GM21786 (cell line): Measurements from ENCODE around the gene BRINP1.

ENCODE experiments used
- ATAC-seq: cut with Tn5 transposase; IDR thresholded peaks from one replicate; pipeline ENCODE4 v1.9.1; 2021; ENCODE audit not compliant: unreplicated experiment

BRINP1 gene

GRCh38 chr9:119343059-119343990 is 25.9 kb downstream of the BRINP1 start:
- no peak for ATAC-seq

DNA sequence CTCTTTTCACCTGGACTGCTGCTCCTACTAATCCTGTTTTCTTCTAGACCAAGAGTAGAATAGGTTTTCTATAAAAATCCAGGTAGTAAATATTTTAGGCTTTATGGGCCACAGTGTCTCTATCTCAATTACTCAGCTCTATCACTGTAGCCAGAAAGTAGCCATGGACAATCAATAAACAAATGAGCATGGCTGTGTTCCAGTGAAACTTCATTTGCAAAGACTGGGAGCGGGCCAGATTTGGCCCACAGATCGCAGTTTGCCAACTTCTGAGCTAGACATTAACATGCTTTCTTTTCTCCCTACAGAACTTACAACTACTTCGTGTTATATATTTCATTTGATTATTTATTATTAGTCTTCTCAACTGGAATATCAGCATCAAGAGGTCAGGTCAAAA is 30.2 kb downstream of the BRINP1 start:
- no peak for ATAC-seq

GRCh38 chr9:119337573-119337972 is 31.7 kb downstream of the BRINP1 start:
- ATAC-seq = no peak

GRCh38 chr9:119334745-119335144 is 34.5 kb downstream of the BRINP1 start:
- no peak for ATAC-seq

DNA sequence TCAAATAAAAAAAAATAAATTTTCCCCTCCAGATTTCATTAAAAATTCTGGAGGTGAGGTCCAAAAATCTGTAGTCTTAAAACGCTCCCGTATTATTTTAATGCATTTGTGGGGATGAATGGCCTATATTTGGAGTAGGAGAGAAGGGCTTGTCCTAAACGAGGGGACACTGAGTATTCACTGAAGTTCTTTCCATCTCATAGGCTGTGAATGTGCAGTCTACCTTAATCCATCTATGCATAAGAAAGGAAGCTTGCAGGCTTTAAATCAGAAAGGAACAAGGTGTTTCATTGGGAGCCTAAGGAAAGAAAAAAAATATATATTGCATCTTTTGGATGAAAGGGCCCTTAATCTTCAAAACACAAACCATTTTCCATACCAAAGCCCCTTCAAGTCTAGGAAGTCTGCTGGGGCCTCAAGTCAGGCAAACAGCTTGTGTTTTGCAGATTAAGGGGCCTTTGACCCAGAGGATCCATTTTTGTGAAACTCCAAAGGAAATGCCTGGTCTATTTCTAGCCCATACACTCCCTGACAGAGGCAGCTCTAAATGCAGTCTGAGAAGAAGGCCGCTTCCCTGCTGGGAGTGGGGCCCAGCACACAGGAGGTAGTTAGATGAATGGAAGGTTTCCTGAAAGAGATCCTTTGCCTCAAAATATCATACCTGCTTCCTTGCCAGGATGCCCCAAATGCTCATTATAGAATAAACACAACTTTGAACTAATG is 35.6 kb downstream of the BRINP1 start:
- ATAC-seq = no peak

GRCh38 chr9:119332522-119332921 is 36.7 kb downstream of the BRINP1 start:
- no peak for ATAC-seq

DNA sequence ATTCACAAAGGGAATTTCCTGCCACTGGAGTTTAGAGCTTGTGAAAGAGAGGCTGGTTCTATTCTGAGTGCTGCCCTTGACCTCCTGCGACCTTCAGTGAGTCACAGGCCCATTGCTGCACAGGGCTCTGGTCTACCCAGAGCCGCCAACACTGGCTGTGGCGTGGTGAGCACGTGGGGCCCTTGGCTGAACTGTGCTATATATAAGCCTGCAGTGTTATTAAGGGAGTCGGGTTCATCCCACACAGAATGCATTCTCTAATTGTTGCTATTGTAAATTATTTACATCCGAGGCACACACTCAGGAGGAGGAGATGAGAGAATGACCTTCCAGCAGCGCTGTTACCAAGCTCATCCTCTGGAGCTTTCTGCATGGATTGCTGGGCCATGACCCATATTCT is 47.1 kb downstream of the BRINP1 start:
- ATAC-seq = no peak

- no peak for ATAC-seq
Observed at GRCh38 chr9:119318371-119318770, 50.9 kb downstream of the BRINP1 start.

GRCh38 chr9:119313846-119314245 is 55.4 kb downstream of the BRINP1 start:
- ATAC-seq = no peak

GRCh38 chr9:119310741-119311140 is 58.5 kb downstream of the BRINP1 start:
- no peak for ATAC-seq

DNA sequence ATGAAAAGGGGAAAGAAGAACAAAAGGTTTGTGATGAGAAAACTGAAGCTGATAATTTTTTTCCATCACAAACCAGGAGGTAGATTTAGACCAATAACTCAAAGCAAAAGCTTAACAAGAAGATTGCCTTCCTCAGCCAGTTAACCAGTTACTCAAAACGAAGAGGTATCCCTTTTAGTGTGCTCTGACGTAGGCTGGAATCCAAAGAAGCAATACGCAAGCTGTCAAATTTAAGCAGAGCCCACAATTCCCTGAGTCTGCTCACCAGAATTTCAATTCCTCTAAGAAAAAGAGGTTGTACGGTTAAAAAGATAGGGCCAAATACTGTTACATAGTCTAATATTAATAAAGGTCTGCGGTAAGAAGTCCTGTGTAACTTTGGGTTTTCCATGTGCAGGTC is 61.8 kb downstream of the BRINP1 start:
- no peak for ATAC-seq

GRCh38 chr9:119304555-119304954 is 64.7 kb downstream of the BRINP1 start:
- no peak for ATAC-seq

- no peak for ATAC-seq
Observed at GRCh38 chr9:119302988-119303698, 66.1 kb downstream of the BRINP1 start.

GRCh38 chr9:119298076-119298853 is 71.0 kb downstream of the BRINP1 start:
- ATAC-seq = peak; percentile 97

DNA sequence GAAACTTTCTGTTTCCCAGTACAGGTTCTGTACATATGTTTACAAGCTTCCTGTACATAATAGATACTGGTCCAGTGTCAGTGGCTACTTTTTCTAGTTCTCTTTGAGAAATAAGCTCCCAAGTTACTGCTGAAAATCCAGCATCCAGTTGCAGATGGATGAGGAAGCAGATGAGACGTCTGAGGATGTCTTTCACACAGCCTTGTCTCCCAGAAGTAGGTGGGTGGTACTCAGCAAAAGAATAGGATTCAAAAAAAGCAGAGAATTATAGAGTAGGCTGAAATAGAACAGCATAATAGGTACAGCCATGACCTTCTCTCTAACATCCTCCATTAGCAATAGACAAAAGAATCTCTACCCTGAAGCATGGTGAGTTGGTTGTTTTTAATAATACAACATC is 77.7 kb downstream of the BRINP1 start:
- no peak for ATAC-seq

- peak; percentile 74 for ATAC-seq
Observed at GRCh38 chr9:119289740-119290433, 79.3 kb downstream of the BRINP1 start.

DNA sequence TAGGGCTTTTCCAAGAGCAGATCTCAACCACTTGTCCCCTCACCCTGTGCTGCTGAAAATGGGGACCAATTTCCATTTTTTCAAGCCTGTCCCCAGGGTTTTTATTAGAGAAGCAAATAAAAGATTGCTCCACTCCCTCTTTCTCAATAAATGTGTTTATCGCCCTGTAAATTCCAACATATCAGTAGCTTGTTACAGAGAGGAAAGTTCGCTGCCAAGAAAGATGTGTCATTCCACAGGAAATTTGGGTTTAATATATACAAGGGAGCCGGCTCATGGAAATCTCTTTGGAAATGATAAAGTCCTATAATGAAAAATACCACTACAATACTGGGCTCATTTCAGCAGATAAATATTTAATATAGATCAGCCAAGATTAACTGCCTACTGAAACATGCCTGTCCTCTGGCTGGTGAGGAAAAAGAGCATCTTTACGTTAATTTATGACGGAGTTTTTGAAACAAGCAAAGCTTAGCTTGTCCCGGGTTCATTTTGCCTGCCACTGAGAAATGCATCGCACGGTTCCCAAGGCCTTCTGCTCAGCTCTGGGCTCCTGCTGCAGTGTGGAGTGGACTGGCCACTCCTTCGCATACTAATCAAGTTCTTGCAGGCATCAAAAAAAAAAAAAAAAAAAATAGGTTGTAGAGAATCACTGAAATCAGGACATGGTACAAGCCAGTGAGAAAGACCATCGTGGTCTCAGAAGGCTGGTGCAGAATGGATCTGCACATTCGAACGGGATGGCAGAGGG is 84.5 kb downstream of the BRINP1 start:
- no peak for ATAC-seq

DNA sequence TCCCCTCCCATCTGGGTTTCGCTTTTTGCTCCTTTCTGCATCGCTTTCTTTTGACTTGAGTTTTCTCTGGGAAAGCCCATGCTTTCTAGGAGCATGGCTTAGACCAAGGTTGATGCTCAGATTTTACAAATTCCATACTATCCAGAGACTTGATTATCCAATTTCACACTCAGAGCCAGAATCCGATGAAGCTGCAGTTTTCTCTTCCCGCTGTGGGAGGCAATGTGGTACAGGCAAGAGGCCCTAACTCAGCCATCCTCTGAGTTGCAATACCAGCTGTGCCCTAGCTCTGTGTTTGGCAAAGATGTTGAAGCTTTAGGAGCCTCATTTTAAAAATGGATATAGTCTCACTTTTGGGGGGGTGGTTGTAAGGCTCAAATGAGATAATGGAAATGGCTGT is 85.1 kb downstream of the BRINP1 start:
- ATAC-seq = no peak

DNA sequence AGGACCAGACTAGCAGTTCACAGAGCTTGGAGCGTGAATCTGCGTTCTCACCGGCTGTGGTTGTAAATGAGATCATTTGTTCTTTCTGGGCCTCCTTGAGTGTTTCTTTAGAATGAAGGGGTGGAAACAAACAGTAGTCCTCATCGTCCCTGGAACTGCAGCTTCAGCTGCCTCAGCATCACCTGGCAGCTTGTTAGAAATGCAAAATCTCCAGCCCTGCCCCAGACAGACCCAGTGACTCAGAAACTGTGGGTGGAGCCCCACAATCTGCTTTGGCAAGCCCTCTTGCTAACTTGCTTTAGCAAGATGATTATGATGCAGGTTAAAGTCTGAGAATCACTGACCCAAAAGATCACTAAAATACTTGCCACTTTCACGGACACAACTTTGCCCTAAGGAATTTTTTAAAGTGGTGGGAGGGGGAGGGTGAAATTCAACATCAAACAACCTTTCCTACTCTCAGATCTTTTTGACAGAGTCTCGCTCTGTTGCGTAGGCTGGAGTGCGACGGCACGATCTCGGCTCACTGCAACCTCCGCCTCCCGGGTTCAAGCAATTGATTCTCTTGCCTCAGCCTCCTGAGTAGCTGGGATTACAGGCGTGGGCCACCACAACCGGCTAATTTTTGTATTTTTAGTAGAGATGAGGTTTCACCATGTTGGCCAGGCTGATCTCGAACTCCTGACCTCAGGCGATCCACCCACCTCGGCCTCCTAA is 86.0 kb downstream of the BRINP1 start:
- ATAC-seq = no peak
